Right ventricle myocardium superior (tissue), 1 donor: ENCODE measurements around the gene TSPY3. TPM values are rescaled to one million over a fixed set of nuclear protein-coding genes. Genes with fewer than 3 reads are reported as not detected.
"Not testable (repeated sequence)": the region's sequence is repeated elsewhere in the genome, so short reads cannot be mapped to it uniquely, and the experiment has no call there.

Experiments
- ATAC-seq: fragments of 200-7000 bp; cut with Tn5 transposase; one replicate; pipeline ENCODE4 v1.9.1; 2020; ENCODE audit warnings: mild to moderate bottlenecking; ENCODE audit not compliant: poor library complexity
- DNase-seq: peaks from one replicate; pipeline ENCODE4 v3.0.0-alpha.2; 2020
- intact Hi-C: fragments of 100-400 bp; cut with DNase I; formaldehyde crosslinking; loops from one replicate; pipeline ENCODE4 v1.11.2; 2022
- long read RNA-seq: library from polyadenylated mRNA; unstranded; transcript quantifications from one replicate; pipeline ENCODE4 v2.0.0, GENCODE V29; 2021
- total RNA-seq: library from RNA; stranded (reverse); fragmentation: NEBNext Ultra II Directional; extraction: Animal tissue kit (Norgen Biotek cat#: 25700); gene quantifications from one replicate; pipeline ENCODE4 v1.2.1, GENCODE V29; 2021
- donor health status: DM: no; HTN: yes; CAD: no; lungs with severe emphysema.

Gene TSPY3, protein sequence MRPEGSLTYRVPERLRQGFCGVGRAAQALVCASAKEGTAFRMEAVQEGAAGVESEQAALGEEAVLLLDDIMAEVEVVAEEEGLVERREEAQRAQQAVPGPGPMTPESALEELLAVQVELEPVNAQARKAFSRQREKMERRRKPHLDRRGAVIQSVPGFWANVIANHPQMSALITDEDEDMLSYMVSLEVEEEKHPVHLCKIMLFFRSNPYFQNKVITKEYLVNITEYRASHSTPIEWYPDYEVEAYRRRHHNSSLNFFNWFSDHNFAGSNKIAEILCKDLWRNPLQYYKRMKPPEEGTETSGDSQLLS
- total RNA-seq = not detected
- long read RNA-seq = 0 reads

DNA sequence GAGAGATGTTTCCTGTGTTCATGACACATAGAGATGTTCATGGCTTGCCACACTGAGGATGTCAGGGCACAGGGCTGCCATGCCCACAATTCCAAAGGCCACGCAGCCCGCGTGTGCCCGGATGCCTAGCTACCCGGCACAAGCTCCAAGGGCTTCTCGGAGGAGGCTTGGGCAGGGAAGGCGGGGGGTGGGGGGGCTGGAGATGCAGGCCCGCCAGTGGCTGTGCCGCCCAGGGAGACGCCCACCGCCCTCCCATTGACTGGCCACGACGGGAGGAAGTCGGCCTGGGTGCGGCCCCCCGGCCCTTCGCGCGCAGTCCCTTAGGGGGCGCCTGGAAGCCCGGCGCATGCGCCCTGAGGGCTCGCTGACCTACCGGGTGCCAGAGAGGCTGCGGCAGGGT, at the start of gene TSPY3:
TSS of gene TSPY3 (plus strand) at position 301 of the 400 bp plus-strand sequence. CDS start at position 347, 46 bp downstream.
- ATAC-seq, DNase-seq, intact Hi-C loops: not testable (repeated sequence)

GRCh38 chrY:9357497-9357896, 40.7 kb upstream of the TSPY3 start, which contains the start of gene TSPY8:
Gene TSPY8, plus strand, starts transcription at chrY:9357797. Its CDS starts 46 bp downstream, at chrY:9357843.
- intact Hi-C loops, ATAC-seq, DNase-seq: not testable (repeated sequence)

DNA sequence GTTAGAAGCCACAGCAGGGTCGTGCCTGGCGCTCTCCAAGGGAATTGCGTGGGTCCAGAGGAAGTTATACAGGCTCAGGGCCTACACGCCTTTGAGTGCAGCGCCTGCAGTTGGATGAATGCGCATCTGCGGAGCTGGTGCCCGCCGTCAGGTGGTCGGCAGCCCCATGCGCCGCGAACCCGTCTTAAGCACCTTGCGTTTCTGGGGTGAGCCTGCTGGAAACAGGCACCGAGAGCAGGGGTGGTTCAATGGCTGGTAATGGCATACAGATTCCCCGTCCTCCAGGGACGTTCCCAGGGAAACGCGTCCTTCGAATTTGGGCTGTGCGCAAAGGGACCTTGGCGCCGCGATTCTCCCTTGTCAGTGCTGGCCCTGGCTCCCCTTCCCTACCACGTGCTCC, 1.7 kb upstream of the TSPY3 start:
- peak; percentile 17 for DNase-seq

More for the DNA sequence above, 1.7 kb upstream of the TSPY3 start:
- intact Hi-C loops, ATAC-seq: not testable (repeated sequence)

Other genes with a start within 250 kb of the TSPY3 start
- not detected for gene TSPY4, start 61.0 kb upstream of the TSPY3 start, total RNA-seq
- not detected for gene TSPY8, start 40.6 kb upstream of the TSPY3 start, total RNA-seq
- gene TSPY1, start 68.5 kb downstream of the TSPY3 start, total RNA-seq = not detected
- gene TSPY9, start 88.8 kb downstream of the TSPY3 start, total RNA-seq = not detected
- gene TSPY10, start 129.5 kb downstream of the TSPY3 start, total RNA-seq = not detected